Large intestine (tissue), 3 donors: ENCODE data around the gene ETV6. TPM values are rescaled to one million over a fixed set of nuclear protein-coding genes. Genes with fewer than 3 reads are reported as not detected.

Source experiments
- DNase-seq, 2 donors: peaks; one replicate each; pipeline versions ENCODE4 v3.0.0 to v3.0.0-alpha.2; 2013
- H3K27ac ChIP-seq: one replicate; pipeline ENCODE4 v1.5.1; 2013; ENCODE audit warnings: low read length
- H3K27me3 ChIP-seq: 2 replicates; pipeline ENCODE4 v1.6.1; 2013; ENCODE audit warnings: low read length; ENCODE audit not compliant: control insufficient read depth, insufficient read depth
- H3K36me3 ChIP-seq: 2 replicates; pipeline ENCODE4 v1.6.1; 2013; ENCODE audit warnings: low read length; ENCODE audit not compliant: control insufficient read depth, insufficient read depth
- H3K4me1 ChIP-seq: one replicate; pipeline ENCODE4 v1.6.1; 2013; ENCODE audit warnings: low read length; ENCODE audit not compliant: control insufficient read depth, insufficient read depth
- H3K4me3 ChIP-seq: one replicate; pipeline ENCODE4 v1.5.1; 2013; ENCODE audit warnings: low read length
- H3K9me3 ChIP-seq: one replicate; pipeline ENCODE4 v1.6.1; 2013; ENCODE audit warnings: mild to moderate bottlenecking, low read depth, low read length, moderate library complexity; ENCODE audit not compliant: control insufficient read depth
- WGBS: methylation state at CpG from one replicate; pipeline ENCODE4 v1.1.5; 2013; ENCODE audit warnings: low lambda C conversion rate; ENCODE audit not compliant: insufficient coverage; 5-methylcytosine and 5-hydroxymethylcytosine counted together
- polyA plus RNA-seq: library from polyadenylated mRNA; unstranded; fragments of 120-200 nt; gene quantifications from one replicate; pipeline ENCODE4 v1.2.1, GENCODE V29; 2013

Gene ETV6
- polyA plus RNA-seq, 1 donor = 14.9 TPM

GRCh38 chr12:11862798-11863197 lies 213.3 kb downstream of the ETV6 start:
- no peak for DNase-seq
- no CpG with 5 or more reads among the region's 5 CpGs for WGBS
- Histone ChIP-seq H3K27me3 (no peaks in the 10 kb centered on the region), H3K4me1 (peaks cover 16% of the 10 kb centered on the region), H3K36me3 (peaks cover 19% of the 10 kb centered on the region), H3K9me3 (peaks cover 14% of the 10 kb centered on the region), H3K27ac (peak overlapping the region; percentile 39), H3K4me3 (no peak overlapping the region)

- Histone ChIP-seq H3K36me3 (peaks cover 18% of the 10 kb centered on the region), H3K27ac (peak overlapping the region; percentile 39), H3K4me3 (no peak overlapping the region), H3K27me3 (no peaks in the 10 kb centered on the region), H3K9me3 (peaks cover 14% of the 10 kb centered on the region), H3K4me1 (peaks cover 16% of the 10 kb centered on the region)
- peak in 1 of 2 donors; percentile 43 for DNase-seq
- no CpG with 5 or more reads among the region's 5 CpGs for WGBS
Observed at GRCh38 chr12:11863478-11863906, 214.0 kb downstream of the ETV6 start.

GRCh38 chr12:11863988-11864387 lies 214.5 kb downstream of the ETV6 start:
- Histone ChIP-seq H3K4me3 (no peak overlapping the region), H3K9me3 (peaks cover 14% of the 10 kb centered on the region), H3K36me3 (peaks cover 20% of the 10 kb centered on the region), H3K27me3 (no peaks in the 10 kb centered on the region), H3K4me1 (peaks cover 16% of the 10 kb centered on the region), H3K27ac (no peak overlapping the region)
- no peak for DNase-seq
- WGBS = no CpG with 5 or more reads among the region's 3 CpGs

GRCh38 chr12:11865824-11866223 lies 216.3 kb downstream of the ETV6 start:
- DNase-seq = no peak
- Histone ChIP-seq H3K4me1 (peaks cover 16% of the 10 kb centered on the region), H3K36me3 (peaks cover 37% of the 10 kb centered on the region), H3K4me3 (no peak overlapping the region), H3K9me3 (peaks cover 14% of the 10 kb centered on the region), H3K27ac (no peak overlapping the region), H3K27me3 (no peaks in the 10 kb centered on the region)
- 98% methylated on average over 4 of the region's 4 CpGs for WGBS

DNA sequence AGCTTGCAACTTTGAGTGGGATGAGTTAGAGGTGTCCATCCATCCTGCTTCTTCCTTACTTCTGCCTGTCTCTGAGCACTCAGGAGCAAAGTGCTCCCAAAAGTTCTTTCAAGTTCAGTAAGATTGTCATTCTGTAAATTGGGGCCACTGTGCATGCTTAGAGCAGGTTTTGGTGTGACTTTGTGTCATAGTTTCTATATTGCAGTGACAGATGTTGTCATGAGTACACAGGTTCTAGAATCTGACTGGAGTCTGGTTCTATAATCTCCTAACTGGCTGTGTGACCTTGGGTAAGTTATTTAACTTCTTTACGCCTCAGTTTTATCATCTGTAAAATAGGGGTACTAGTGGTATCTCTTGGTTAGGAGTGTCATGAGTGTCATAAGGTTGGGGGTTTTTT lies 218.6 kb downstream of the ETV6 start:
- Histone ChIP-seq H3K4me3 (no peak overlapping the region), H3K9me3 (peaks cover 14% of the 10 kb centered on the region), H3K27ac (no peak overlapping the region), H3K4me1 (no peaks in the 10 kb centered on the region), H3K36me3 (peaks cover 45% of the 10 kb centered on the region), H3K27me3 (no peaks in the 10 kb centered on the region)
- DNase-seq = no peak
- WGBS = 100% methylated on average over 1 of the region's 1 CpG

GRCh38 chr12:11869406-11869805 lies 219.9 kb downstream of the ETV6 start:
- no peak overlapping the region for H3K4me3 ChIP-seq
- H3K27ac ChIP-seq = no peak overlapping the region
- no peak for DNase-seq
- H3K9me3 ChIP-seq = peaks cover 14% of the 10 kb centered on the region
- WGBS = no CpG with 5 or more reads among the region's 18 CpGs
- H3K36me3 ChIP-seq = peaks cover 45% of the 10 kb centered on the region
- no peaks in the 10 kb centered on the region for H3K27me3 ChIP-seq
- H3K4me1 ChIP-seq = no peaks in the 10 kb centered on the region

DNA sequence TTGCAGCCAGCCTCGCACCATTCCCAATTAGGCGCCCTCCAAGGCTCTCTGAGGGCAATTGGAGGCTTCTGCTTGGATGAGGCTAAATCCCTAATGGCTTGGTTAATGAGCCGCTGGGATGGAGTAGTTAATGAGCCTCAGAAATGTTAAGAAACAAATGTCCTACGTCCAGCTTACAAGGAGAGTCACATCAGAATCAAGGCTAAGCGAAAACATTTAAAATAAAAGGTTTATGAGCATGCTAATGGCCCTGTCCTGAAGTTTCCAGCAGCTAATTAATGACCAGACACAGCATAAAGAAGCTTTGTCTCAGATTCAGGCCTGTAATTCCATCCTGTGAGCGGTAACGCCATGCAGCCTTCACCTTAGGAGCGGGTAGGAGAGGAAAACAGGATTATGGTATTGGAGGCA lies 220.6 kb downstream of the ETV6 start:
- no peaks in the 10 kb centered on the region for H3K27me3 ChIP-seq
- 86% methylated on average over 2 of the region's 8 CpGs for WGBS
- no peak for DNase-seq
- no peak overlapping the region for H3K27ac ChIP-seq
- peaks cover 14% of the 10 kb centered on the region for H3K9me3 ChIP-seq
- peaks cover 45% of the 10 kb centered on the region for H3K36me3 ChIP-seq
- H3K4me1 ChIP-seq = no peaks in the 10 kb centered on the region
- no peak overlapping the region for H3K4me3 ChIP-seq

DNA sequence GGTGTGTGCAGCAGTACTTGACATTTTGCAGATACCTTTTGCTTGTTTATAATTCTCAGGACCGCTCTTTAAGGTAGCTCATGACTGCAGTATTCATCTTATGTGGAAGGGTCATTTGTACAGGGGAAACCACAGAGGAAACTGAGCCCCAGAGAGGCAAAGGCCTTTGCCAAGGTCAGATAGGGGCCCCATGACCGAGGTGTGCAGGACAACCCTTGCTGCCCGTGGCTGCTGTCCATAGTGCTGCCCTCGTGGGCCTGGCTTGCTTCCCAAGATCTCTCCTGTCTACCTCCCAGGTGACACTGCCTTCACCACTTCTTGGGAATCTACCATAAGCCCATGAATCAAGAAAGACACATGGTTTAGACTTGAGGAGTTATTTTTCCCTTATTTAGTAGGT lies 222.6 kb downstream of the ETV6 start:
- H3K4me3 ChIP-seq = no peak overlapping the region
- no peak for DNase-seq
- H3K36me3 ChIP-seq = peaks cover 44% of the 10 kb centered on the region
- H3K4me1 ChIP-seq = no peaks in the 10 kb centered on the region
- no CpG with 5 or more reads among the region's 4 CpGs for WGBS
- H3K27ac ChIP-seq = no peak overlapping the region
- H3K9me3 ChIP-seq = no peaks in the 10 kb centered on the region
- H3K27me3 ChIP-seq = no peaks in the 10 kb centered on the region

GRCh38 chr12:11875414-11875935 lies 226.0 kb downstream of the ETV6 start:
- DNase-seq = no peak
- peaks cover 6% of the 10 kb centered on the region for H3K4me1 ChIP-seq
- no peaks in the 10 kb centered on the region for H3K27me3 ChIP-seq
- H3K4me3 ChIP-seq = no peak overlapping the region
- peaks cover 31% of the 10 kb centered on the region for H3K36me3 ChIP-seq
- 80% methylated on average over 1 of the region's 3 CpGs for WGBS
- H3K9me3 ChIP-seq = no peaks in the 10 kb centered on the region
- no peak overlapping the region for H3K27ac ChIP-seq

DNA sequence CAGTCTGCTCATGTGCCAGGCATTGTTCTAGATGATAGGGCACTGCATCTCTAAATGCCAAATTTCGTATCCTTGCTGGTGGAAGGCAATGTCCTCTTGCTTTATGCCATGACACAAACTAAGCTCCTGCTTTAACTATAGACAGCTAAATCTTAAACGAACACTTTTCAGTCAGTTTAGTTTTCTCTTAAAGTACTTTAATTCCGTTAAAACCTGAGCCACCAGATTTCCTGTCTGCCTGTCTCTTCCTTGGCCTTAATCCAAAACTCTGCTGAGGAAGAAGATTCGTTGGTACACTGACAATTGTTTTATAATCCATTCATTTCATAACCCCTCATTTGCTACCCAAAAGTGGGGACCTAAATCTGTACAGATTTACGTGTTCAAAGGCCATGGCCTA lies 226.8 kb downstream of the ETV6 start:
- no peak for DNase-seq
- Histone ChIP-seq H3K4me3 (no peak overlapping the region), H3K9me3 (no peaks in the 10 kb centered on the region), H3K27ac (no peak overlapping the region), H3K4me1 (peaks cover 7% of the 10 kb centered on the region), H3K36me3 (peaks cover 26% of the 10 kb centered on the region), H3K27me3 (no peaks in the 10 kb centered on the region)
- 78% methylated on average over 3 of the region's 5 CpGs for WGBS

DNA sequence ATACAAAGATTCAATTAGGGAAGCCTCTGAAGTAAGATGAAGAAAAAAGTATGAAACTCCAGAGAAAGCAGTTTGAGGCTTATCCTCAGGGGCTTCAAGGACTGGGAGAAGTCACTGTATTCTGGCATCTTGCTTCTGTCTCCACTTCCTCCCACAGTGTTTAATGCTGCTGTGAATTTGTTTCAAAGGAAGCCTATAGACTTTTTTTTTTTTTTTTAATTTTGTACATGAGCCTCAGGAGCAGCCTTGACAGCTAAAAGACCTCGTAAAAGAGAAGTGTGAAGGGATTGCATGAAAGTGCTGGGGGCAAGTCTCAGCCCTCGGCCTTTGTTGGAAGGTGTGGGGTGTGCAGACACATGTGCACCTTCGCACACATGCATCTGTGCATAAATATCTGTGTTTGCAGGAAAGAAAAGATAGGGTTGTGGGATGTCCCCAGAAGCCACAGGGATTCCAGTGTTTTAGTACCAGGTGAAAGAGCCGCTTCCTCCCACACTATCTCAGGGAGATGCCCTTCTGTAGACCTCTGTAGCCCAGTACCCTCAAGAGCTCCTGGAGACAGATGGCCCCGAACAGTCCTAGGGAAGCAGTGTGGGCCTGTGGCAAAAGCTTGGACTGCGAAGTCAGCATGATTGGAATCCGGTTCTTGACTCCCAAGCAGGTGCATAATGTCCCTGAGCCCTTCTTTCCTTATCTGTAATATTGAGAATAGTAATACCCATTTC lies 227.8 kb downstream of the ETV6 start:
- no peaks in the 10 kb centered on the region for H3K9me3 ChIP-seq
- H3K27me3 ChIP-seq = no peaks in the 10 kb centered on the region
- peaks cover 15% of the 10 kb centered on the region for H3K4me1 ChIP-seq
- DNase-seq = no peak
- H3K27ac ChIP-seq = peak overlapping the region; percentile 8
- no peak overlapping the region for H3K4me3 ChIP-seq
- WGBS = no CpG with 5 or more reads among the region's 7 CpGs
- peaks cover 18% of the 10 kb centered on the region for H3K36me3 ChIP-seq
